ENCODE results near the gene CEP170B. TPM values are rescaled to one million over a fixed set of nuclear protein-coding genes. Genes with fewer than 3 reads are reported as not detected.
"Not testable (repeated sequence)": the region's sequence is repeated elsewhere in the genome, so short reads cannot be mapped to it uniquely, and the experiment has no call there.

CEP170B gene
- total and polyA plus RNA-seq, 8 donors: 9.6 to 483 (median 29.1) TPM

GRCh38 chr14:104944436-104945205, 79.6 kb downstream of the CEP170B start:
- H3K27me3 ChIP-seq; H3K27ac ChIP-seq; H3K4me3 ChIP-seq; intact Hi-C loops (cut with DNase I; ENCODE audit: low total_unique reads); DNase-seq; H3K9me3 ChIP-seq; H3K4me1 ChIP-seq: not testable (repeated sequence)
- peaks cover 0 to 36% (median 17%) of the 10 kb centered on the region in 4 donors for H3K36me3 ChIP-seq
- WGBS, 5 donors: 89 to 93% (median 91%) methylated on average over 16 to 29 of the region's 29 CpGs

- H3K9me3 ChIP-seq; H3K27ac ChIP-seq; H3K4me1 ChIP-seq; intact Hi-C loops (cut with DNase I; ENCODE audit: low total_unique reads); H3K27me3 ChIP-seq; H3K4me3 ChIP-seq; DNase-seq: not testable (repeated sequence)
- WGBS, 5 donors: 86 to 94% (median 89%) methylated on average over 16 to 20 of the region's 20 CpGs
- H3K36me3 ChIP-seq: peaks cover 0 to 36% (median 13%) of the 10 kb centered on the region in 4 donors
These were observed 80.2 kb downstream of the CEP170B start for GRCh38 chr14:104945266-104945665.

Other genes with a start within 250 kb of the CEP170B start
- 100 to 1,000 TPM in 4 of 5 donors, 10 to 100 TPM in 1; 45.9 to 385 (median 184) TPM for gene INF2, start 175.7 kb upstream of the CEP170B start, total RNA-seq
- 100 to 1,000 TPM in 1 of 3 donors, 10 to 100 TPM in 2; 74.7 to 113 (median 90.3) TPM for gene INF2, start 175.7 kb upstream of the CEP170B start, polyA plus RNA-seq
- 10 to 100 TPM in 1 of 5 donors, 1 to 10 TPM in 3, not detected in 1; 7.0 to 59.4 (median 7.6) TPM for gene ADSS1, start 141.0 kb upstream of the CEP170B start, total RNA-seq
- 10 to 100 TPM; 12.3 to 16.7 (median 14.5) TPM for gene ADSS1, start 141.0 kb upstream of the CEP170B start, polyA plus RNA-seq
- gene SIVA1, start 112.1 kb upstream of the CEP170B start, total RNA-seq: 100 to 1,000 TPM in 4 of 5 donors, 10 to 100 TPM in 1; 73.3 to 366 (median 252) TPM
- 100 to 1,000 TPM; 200 to 247 (median 213) TPM for gene SIVA1, start 112.1 kb upstream of the CEP170B start, polyA plus RNA-seq
- 100 to 1,000 TPM in 4 of 5 donors, 10 to 100 TPM in 1; 85.2 to 292 (median 119) TPM for gene AKT1, start 69.5 kb upstream of the CEP170B start, total RNA-seq
- gene AKT1, start 69.5 kb upstream of the CEP170B start, polyA plus RNA-seq: 100 to 1,000 TPM; 100 to 123 (median 107) TPM
- gene ZBTB42, start 64.2 kb upstream of the CEP170B start, total RNA-seq: 10 to 100 TPM in 3 of 5 donors, 1 to 10 TPM in 2; 4.7 to 59.7 (median 13.2) TPM
- 1 to 10 TPM; 4.6 to 7.9 (median 5.5) TPM for gene ZBTB42, start 64.2 kb upstream of the CEP170B start, polyA plus RNA-seq
- 1 to 10 TPM in 1 of 5 donors, under 1 TPM in 1, not detected in 3; 0.14 to 2.6 TPM for gene PLD4, start 59.6 kb downstream of the CEP170B start, total RNA-seq
- 1 to 10 TPM in 1 of 3 donors, under 1 TPM in 1, not detected in 1; 0.70 to 1.7 TPM for gene PLD4, start 59.6 kb downstream of the CEP170B start, polyA plus RNA-seq
- gene AHNAK2, start 113.1 kb downstream of the CEP170B start, total RNA-seq: 100 to 1,000 TPM in 1 of 5 donors, 10 to 100 TPM in 4; 11.0 to 117 (median 15.1) TPM
- gene AHNAK2, start 113.1 kb downstream of the CEP170B start, polyA plus RNA-seq: 10 to 100 TPM in 1 of 3 donors, 1 to 10 TPM in 2; 1.5 to 46.3 (median 2.1) TPM
- 1 to 10 TPM in 4 of 5 donors, not detected in 1; 3.5 to 8.7 (median 6.7) TPM for gene CLBA1, start 120.5 kb downstream of the CEP170B start, total RNA-seq
- gene CLBA1, start 120.5 kb downstream of the CEP170B start, polyA plus RNA-seq: 10 to 100 TPM in 1 of 3 donors, 1 to 10 TPM in 2; 3.7 to 13.9 (median 4.2) TPM
- gene CDCA4, start 155.8 kb downstream of the CEP170B start, total RNA-seq: 10 to 100 TPM in 2 of 5 donors, 1 to 10 TPM in 3; 2.9 to 12.3 (median 4.5) TPM
- 1 to 10 TPM; 4.7 to 9.4 (median 8.0) TPM for gene CDCA4, start 155.8 kb downstream of the CEP170B start, polyA plus RNA-seq
- 10 to 100 TPM in 1 of 5 donors, 1 to 10 TPM in 3, under 1 TPM in 1; under 0.01 to 11.1 (median 1.7) TPM for gene GPR132, start 200.2 kb downstream of the CEP170B start, total RNA-seq
- under 1 TPM; 0.38 to 0.81 (median 0.76) TPM for gene GPR132, start 200.2 kb downstream of the CEP170B start, polyA plus RNA-seq